Thyroid gland (tissue), 4 donors: ENCODE measurements around the gene EZR.

ENCODE experiments used
- POLR2A ChIP-seq, 2 donors: fragments of 450-650 bp; IDR thresholded peaks; one replicate each; pipeline ENCODE4 v1.6.1; 2017; ENCODE audit warnings: antibody characterized with exemption in 2 of 2, mild to moderate bottlenecking in 2 of 2, moderate library complexity in 1 of 2
- TF ChIP-seq, protein P1 (sequence below), 6 experiments: fragments of 200-600 bp in 3 of 6; fragments of 450-650 bp in 3 of 6; sonication (generic) in 3 of 6; IDR thresholded peaks; one replicate each; pipeline ENCODE4 v1.5.1; 2016 to 2019; ENCODE audit warnings: antibody characterized with exemption in 6 of 6, mild to moderate bottlenecking in 2 of 6, inconsistent platforms in 1 of 6, moderate library complexity in 1 of 6

DNA sequence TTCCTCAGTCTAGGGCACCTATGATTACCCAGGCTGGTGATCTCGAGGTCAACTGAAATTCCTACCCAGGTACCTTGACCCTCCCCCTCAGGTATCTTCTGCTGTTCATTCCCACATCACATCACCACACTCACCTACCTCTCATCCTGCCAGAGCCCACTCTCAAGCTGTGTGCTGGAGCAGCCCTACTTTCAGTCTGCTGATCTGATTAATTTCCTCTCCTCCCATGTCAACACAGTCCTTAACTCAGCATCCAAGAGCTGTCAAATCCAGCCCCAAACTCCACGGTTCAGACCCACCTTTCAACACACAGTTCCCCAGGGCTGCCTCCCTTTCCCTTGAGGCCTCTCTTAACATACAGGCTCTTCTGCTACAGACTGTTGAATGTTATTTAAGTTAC lies 42.4 kb downstream of the EZR start:
- TF ChIP-seq, protein P1, sequence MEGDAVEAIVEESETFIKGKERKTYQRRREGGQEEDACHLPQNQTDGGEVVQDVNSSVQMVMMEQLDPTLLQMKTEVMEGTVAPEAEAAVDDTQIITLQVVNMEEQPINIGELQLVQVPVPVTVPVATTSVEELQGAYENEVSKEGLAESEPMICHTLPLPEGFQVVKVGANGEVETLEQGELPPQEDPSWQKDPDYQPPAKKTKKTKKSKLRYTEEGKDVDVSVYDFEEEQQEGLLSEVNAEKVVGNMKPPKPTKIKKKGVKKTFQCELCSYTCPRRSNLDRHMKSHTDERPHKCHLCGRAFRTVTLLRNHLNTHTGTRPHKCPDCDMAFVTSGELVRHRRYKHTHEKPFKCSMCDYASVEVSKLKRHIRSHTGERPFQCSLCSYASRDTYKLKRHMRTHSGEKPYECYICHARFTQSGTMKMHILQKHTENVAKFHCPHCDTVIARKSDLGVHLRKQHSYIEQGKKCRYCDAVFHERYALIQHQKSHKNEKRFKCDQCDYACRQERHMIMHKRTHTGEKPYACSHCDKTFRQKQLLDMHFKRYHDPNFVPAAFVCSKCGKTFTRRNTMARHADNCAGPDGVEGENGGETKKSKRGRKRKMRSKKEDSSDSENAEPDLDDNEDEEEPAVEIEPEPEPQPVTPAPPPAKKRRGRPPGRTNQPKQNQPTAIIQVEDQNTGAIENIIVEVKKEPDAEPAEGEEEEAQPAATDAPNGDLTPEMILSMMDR (IDR thresholded peaks at IDR 0.05), result no peak
- TF ChIP-seq POLR2A (IDR thresholded peaks at IDR 0.05), result no peak
